Renal cortical epithelial cell (primary cell): ENCODE results near the gene RNF148. TPM values are rescaled to one million over a fixed set of nuclear protein-coding genes. Genes with fewer than 3 reads are reported as not detected.
A peak's percentile ranks its signal among the peaks of the same experiment; 100 is the strongest.
"Not testable (repeated sequence)": the region's sequence is repeated elsewhere in the genome, so short reads cannot be mapped to it uniquely, and the experiment has no call there.

Experiments used
- DNase-seq: peaks from one replicate; pipeline ENCODE4 v3.0.0-alpha.2; 2011; ENCODE audit warnings: low read depth
- total RNA-seq: library from RNA; depleted of rRNA; stranded (reverse); fragments of >200 nt; gene quantifications from 2 replicates; pipeline ENCODE4 v1.2.3, GENCODE V29; 2014

Gene RNF148
- total RNA-seq, 1 donor from 2014 or later, result 0.15 TPM

GRCh38 chr7:122691569-122692235 is 11.0 kb downstream of the RNF148 start:
- DNase-seq, result no peak

- DNase-seq, result no peak
Measured at GRCh38 chr7:122689346-122690109, 13.2 kb downstream of the RNF148 start.

DNA sequence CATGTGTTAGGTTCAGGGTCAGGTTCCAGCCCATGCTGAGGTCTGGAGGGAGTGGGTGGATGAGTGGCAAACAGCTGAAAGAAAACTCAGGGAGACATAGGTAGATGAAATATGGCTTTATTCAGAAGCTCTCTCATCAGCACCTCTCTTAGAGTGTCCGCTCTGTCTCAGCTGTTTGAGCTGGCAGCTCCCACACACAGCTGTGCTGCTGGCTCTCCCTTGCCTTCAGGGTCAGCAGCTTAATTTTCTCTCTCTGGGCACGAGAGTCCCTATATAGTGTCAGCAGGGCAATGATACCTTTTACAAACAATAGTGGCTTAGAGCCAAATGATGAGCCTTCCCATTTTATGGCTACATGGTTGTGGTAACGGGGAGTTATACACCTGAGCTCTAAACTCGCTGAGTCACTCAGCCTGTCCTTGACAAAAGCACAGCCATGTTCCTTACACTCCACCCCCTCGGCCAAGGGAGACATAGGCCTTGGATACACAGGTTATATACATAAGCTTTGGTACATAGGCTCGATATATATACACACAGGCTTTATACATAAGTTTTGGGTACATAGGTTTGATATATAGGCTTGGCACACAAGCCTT is 14.2 kb downstream of the RNF148 start:
- no peak for DNase-seq

DNA sequence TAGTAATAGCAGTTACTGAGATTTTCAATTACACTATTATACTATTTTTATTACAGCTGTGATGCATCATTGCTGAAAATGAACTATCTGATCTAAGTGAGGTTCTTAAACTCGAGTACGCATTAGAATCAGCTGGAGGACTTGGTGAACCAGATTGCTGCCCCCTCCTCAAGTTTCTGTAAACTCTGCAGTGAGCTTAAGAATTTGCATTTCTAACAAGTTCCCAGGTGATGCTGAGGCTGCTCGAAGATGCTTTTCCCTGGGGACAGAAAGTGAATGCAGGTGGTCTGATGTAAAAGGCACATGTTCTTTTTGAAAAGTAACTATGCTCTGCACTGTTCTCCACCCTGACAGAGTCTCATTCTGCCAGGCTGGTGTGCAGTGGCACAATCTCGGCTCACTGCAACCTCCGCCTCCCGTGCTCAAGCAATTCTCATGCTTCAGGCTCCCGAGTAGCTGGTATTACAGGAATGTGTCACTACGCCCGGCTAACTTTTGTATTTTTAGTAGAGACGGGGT is 16.3 kb downstream of the RNF148 start:
- DNase-seq, result no peak

GRCh38 chr7:122684504-122684903 is 18.2 kb downstream of the RNF148 start:
- no peak for DNase-seq

GRCh38 chr7:122682815-122683550 is 19.7 kb downstream of the RNF148 start:
- no peak for DNase-seq

GRCh38 chr7:122681186-122681585 is 21.5 kb downstream of the RNF148 start:
- DNase-seq, result not testable (repeated sequence)

- DNase-seq, result no peak
Measured at GRCh38 chr7:122679813-122680212, 22.9 kb downstream of the RNF148 start.

DNA sequence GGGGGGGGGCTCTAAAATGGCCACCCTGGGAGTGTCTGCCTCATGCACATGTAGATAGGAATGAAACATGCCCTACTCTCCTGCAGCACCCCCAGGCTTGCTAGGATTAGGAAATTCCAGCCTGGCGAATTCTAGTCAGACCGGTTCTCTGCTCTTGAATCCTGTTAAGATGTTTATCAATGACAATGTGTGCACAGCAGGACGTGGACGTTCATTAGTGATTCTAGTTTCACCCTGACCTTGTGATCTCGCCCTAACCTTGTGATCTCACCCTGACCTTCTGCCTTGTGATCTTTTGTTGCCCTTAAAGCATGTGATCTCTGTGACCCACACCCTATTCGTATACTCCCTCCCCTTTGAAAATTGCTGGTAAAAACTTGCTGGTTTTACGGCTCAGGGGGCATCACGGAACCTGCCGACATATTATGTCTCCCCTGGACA is 23.4 kb downstream of the RNF148 start:
- DNase-seq, result peak; percentile 34

DNA sequence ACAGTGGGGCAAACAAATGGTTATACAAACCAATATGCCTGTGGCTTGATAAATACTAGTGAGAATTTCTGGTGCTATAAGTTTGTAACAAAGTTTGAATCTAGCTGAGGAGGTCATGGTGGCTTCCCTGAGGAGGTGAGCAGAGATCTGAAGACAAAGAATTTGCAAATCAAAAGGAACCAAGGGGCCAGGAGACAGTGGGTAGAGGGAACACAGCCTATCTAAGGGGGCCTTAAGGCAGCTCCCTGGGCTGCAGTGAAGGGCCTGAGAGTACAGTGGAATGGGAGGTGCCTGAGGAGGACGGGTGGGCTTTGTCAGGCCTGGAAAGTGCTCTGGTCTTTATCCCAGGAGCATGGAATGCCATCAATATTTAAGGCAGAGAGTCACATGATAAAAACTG is 25.6 kb downstream of the RNF148 start:
- no peak for DNase-seq

GRCh38 chr7:122676466-122676865 is 26.3 kb downstream of the RNF148 start:
- no peak for DNase-seq

DNA sequence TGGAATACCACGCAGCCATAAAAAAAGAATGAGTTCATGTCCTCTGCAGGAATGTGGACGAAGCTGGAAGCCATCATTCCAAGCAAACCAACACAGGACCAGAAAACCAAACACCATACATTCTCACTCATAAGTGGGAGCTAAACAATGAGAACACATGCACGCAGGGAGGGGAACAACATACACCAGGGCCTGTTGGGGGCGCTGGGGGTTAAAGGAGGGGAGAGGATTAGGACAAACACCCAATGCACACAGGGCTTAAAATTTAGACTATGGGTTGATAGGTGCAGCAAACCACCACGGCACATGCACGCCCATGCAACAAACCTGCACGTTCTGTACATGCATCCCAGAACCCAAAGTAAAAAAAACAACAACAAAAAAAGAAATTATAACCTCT is 27.1 kb downstream of the RNF148 start:
- no peak for DNase-seq

DNA sequence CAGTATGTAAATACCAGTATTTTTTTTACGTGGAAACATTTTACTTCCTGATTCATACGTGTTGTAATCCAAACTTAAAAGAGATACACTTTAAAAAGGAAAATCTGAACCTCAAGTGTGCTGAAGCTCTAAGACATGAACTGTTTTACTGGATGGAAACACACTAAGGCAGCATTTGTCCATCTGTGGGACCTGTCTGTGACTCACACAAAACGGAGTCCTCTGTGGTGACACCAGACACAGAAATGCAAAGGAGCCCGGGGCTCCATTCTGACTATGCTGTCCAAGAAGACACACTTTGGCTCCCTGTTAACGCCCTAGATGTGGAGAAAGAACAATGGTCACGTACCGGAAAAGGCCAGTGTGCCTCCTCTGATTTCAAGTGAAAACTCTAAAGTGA is 27.7 kb downstream of the RNF148 start:
- no peak for DNase-seq

DNA sequence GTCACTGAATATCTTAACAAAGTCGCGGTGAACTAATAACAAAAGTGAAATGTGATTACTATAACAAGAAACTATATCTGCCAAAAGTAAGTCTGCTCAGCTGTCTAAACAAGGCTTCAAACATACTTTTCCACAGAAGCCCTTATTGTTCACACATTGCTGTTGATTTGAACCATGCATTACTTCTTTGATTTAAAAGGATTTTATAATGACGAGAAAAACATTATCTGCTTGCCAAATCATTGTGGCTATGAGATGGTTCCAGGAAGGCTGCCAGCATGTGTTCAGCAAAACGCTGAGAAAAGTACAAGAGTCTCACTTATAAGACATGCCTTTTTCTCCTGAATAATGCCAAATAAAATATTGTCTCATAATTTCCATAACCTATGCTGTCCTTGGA is 28.2 kb downstream of the RNF148 start:
- DNase-seq, result peak; percentile 16

- DNase-seq, result no peak
Measured at GRCh38 chr7:122673951-122674350, 28.8 kb downstream of the RNF148 start.

DNA sequence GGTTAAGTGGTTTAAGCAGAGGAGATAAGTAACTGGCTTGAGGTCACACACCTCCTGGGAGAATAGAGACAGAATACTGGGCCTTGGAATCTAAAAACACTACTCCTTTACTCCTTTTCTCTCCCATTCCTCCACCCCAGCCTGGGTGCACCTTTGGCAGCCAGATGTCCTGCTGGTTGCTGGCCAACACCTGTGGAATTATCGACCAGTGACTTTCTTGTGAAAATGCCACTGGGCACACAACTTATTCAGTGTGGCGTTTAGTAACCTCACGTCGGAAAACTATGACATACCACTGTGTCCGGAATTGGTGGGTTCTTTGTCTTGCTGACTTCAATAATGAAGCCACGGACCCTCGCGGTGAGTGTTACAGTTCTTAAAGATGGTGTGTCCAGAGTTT is 30.2 kb downstream of the RNF148 start:
- no peak for DNase-seq

- DNase-seq, result no peak
Measured at GRCh38 chr7:122663733-122664132, 39.0 kb downstream of the RNF148 start.

GRCh38 chr7:122658856-122659255 is 43.9 kb downstream of the RNF148 start:
- DNase-seq, result no peak

GRCh38 chr7:122653685-122654084 is 49.0 kb downstream of the RNF148 start:
- no peak for DNase-seq

DNA sequence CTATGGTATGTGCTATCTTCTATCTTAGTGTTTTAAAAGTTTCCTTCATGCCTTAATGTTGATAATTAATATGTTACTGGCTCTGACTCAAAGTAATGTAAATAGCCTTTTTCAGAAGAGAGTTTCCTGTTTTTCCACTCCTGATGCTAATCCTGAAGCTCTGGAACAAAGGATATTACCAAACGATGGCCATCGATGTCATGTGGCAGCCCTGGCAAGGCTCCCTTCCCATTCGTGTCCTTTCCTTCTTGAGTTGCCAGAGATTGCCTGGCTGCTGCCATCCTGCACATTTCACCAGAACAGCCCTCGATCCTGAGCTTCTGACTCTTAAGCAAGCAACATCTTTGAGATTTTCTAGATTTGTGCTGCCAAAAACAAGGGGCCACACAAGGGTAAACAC is 49.8 kb downstream of the RNF148 start:
- peak; percentile 2 for DNase-seq
